ENCODE measurements around the gene C1orf210.
A peak's percentile ranks its signal among the peaks of the same experiment; 100 is the strongest.

C1orf210 gene

GRCh38 chr1:43277116-43277876 lies 8.1 kb downstream of the C1orf210 start:
- no peaks in the 10 kb centered on the region for H3K36me3 ChIP-seq (ENCODE audit: control insufficient read depth in 1 of 2, insufficient read depth in 2 of 2, low read length in 2 of 2)
- no peaks in the 10 kb centered on the region for H3K4me1 ChIP-seq (ENCODE audit: control insufficient read depth in 1 of 2, insufficient read depth in 2 of 2, low read length in 2 of 2)
- H3K4me3 ChIP-seq (ENCODE audit: low read depth in 1 of 2, low read length in 2 of 2), result no peak overlapping the region
- H3K27ac ChIP-seq (ENCODE audit: low read length), result no peak overlapping the region
- H3K27me3 ChIP-seq (ENCODE audit: low read depth, low read length), result no peaks in the 10 kb centered on the region
- no peaks in the 10 kb centered on the region for H3K9me3 ChIP-seq (ENCODE audit: control insufficient read depth in 1 of 2, low read length in 2 of 2)

DNA sequence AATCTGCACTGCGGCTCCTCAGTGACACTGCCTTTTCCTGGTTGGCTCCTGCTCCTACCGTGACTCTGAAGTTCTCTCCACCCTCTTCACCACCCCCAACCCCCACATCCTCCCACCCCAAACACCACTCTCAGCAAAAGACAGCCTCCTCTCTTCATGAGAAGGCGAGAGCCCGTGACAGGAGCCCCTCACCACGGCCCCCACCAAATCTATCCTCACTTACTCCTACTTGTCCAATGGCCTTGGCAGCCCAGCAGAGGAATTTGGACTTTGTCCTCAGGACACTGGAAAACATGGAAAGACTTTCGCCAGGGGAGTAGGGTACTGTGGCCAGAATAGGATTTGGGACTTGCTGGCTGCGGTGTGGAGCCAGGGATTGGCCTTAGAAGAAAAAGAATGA lies 8.7 kb downstream of the C1orf210 start:
- no peaks in the 10 kb centered on the region for H3K27me3 ChIP-seq (ENCODE audit: low read depth, low read length)
- H3K36me3 ChIP-seq (ENCODE audit: control insufficient read depth in 1 of 2, insufficient read depth in 2 of 2, low read length in 2 of 2), result no peaks in the 10 kb centered on the region
- no peak overlapping the region for H3K4me3 ChIP-seq (ENCODE audit: low read depth in 1 of 2, low read length in 2 of 2)
- H3K4me1 ChIP-seq (ENCODE audit: control insufficient read depth in 1 of 2, insufficient read depth in 2 of 2, low read length in 2 of 2), result no peaks in the 10 kb centered on the region
- no peak overlapping the region for H3K27ac ChIP-seq (ENCODE audit: low read length)
- H3K9me3 ChIP-seq (ENCODE audit: control insufficient read depth in 1 of 2, low read length in 2 of 2), result no peaks in the 10 kb centered on the region

DNA sequence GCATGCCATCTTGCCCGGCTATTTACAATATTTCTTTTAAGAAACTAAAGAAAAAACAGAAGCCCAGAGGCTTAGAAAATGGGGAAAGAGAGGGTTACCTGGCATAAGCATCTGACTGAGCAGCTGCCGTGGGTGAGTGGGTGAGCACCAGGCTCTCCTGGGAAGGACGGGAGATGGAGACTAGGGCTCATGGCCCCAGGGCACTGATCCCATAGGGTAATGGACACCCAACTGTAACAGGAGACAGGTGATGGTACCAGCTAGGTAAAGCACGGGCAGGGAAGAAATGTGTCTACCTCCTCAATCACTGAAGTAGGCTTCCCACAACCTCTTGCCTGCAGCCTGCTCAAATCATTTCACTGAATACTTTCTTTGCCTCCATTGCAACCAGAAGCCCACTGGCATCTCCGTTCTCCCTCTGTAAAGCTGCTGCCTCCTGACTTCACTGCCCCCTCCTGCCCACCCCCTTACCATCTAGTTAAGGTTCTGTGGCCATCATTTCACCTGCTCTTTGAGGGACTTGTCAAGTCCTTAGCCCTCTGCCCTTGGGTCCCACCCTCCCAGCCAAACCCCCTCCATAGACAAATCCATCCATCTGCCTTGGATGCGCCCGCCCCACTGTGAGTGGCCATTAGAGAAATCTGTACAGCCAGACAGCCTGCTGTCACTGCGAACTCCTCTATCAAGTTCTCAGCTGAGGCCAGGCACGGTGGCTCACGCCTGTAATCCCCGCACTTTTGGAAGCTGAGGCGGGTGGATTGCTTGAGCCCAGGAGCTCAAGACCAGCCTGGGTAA lies 9.4 kb downstream of the C1orf210 start:
- no peaks in the 10 kb centered on the region for H3K27me3 ChIP-seq (ENCODE audit: low read depth, low read length)
- H3K4me1 ChIP-seq (ENCODE audit: control insufficient read depth in 1 of 2, insufficient read depth in 2 of 2, low read length in 2 of 2), result no peaks in the 10 kb centered on the region
- H3K36me3 ChIP-seq (ENCODE audit: control insufficient read depth in 1 of 2, insufficient read depth in 2 of 2, low read length in 2 of 2), result no peaks in the 10 kb centered on the region
- no peaks in the 10 kb centered on the region for H3K9me3 ChIP-seq (ENCODE audit: control insufficient read depth in 1 of 2, low read length in 2 of 2)
- H3K27ac ChIP-seq (ENCODE audit: low read length), result no peak overlapping the region
- H3K4me3 ChIP-seq (ENCODE audit: low read depth in 1 of 2, low read length in 2 of 2), result no peak overlapping the region

DNA sequence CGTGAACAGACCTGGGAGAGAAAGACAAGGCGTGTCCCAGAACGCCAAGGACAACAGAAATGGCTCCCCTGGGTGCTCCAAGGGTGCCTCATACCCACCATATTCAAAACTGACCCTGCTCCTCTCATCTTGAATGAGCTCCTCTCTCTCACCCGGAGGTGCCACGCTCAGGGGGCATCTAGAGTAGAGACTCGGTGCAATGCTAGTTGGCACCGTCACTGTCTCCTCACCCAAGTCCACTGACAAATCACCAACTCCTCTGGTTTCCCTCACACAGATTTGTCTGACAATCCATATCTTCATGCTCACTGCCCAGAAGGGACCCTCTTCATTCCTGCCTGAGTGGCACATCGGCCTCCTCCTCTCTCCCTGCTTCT lies 10.6 kb downstream of the C1orf210 start:
- Histone ChIP-seq H3K9me3 (ENCODE audit: control insufficient read depth in 1 of 2, low read length in 2 of 2) (no peaks in the 10 kb centered on the region), H3K4me3 (ENCODE audit: low read depth in 1 of 2, low read length in 2 of 2) (no peak overlapping the region), H3K27ac (ENCODE audit: low read length) (no peak overlapping the region), H3K27me3 (ENCODE audit: low read depth, low read length) (no peaks in the 10 kb centered on the region), H3K36me3 (ENCODE audit: control insufficient read depth in 1 of 2, insufficient read depth in 2 of 2, low read length in 2 of 2) (no peaks in the 10 kb centered on the region), H3K4me1 (ENCODE audit: control insufficient read depth in 1 of 2, insufficient read depth in 2 of 2, low read length in 2 of 2) (peaks cover 0 to 6% of the 10 kb centered on the region in 2 donors)

DNA sequence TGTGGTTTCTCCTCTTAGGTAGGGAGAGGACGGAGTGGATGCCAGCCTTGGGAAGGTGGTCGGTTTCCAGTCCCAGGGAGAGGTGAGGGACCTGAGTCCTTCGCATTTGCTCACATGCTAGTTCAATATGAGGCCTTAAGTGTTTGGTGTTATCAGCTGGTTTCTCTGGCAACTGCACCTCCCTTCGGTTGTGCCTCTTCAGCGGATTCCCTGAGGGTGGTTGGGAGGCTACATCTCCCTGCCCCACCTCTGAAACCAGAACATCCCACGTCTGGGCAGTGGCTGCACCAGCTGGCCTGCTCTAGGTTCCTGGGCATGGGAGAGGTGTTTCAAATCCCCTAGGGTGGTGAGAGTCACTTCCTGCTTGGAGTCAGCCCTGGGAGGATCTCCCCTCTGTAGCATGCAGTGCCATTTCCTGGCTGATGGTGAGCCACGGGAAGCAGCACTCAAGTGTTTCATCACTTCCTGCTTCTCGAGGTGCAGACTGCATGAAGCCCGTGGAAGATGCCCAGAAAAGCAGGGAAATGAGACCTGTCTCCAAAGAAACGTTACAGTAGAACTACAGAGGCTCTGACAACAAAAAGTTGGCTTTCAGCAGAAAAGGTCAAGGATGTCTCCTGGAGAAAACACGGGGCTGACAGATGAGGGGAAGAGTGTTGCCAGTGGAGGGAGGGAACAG lies 11.1 kb downstream of the C1orf210 start:
- no peaks in the 10 kb centered on the region for H3K9me3 ChIP-seq (ENCODE audit: control insufficient read depth in 1 of 2, low read length in 2 of 2)
- no peaks in the 10 kb centered on the region for H3K27me3 ChIP-seq (ENCODE audit: low read depth, low read length)
- no peak overlapping the region for H3K27ac ChIP-seq (ENCODE audit: low read length)
- no peaks in the 10 kb centered on the region for H3K36me3 ChIP-seq (ENCODE audit: control insufficient read depth in 1 of 2, insufficient read depth in 2 of 2, low read length in 2 of 2)
- no peak overlapping the region for H3K4me3 ChIP-seq (ENCODE audit: low read depth in 1 of 2, low read length in 2 of 2)
- H3K4me1 ChIP-seq (ENCODE audit: control insufficient read depth in 1 of 2, insufficient read depth in 2 of 2, low read length in 2 of 2), result peaks cover 0 to 6% of the 10 kb centered on the region in 2 donors

DNA sequence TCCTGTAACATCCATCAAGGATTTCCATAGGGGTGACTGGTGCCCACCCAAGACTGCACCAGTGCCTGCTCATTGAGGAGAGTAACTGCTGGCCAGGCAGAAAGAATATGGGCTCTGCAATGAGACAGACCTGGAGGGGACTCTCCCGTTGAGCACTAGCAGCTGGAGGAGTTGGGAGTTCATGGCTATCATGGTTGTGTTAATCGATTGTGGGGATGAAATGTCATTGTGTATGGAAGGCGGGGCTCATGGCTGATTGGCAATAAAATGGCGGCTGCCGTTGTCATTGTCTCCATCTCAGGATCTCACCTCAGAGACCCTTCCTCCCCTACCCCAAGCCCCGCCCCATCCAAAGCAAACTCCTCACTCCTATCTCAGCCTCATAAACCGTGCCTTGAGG lies 11.7 kb downstream of the C1orf210 start:
- no peaks in the 10 kb centered on the region for H3K36me3 ChIP-seq (ENCODE audit: control insufficient read depth in 1 of 2, insufficient read depth in 2 of 2, low read length in 2 of 2)
- no peaks in the 10 kb centered on the region for H3K27me3 ChIP-seq (ENCODE audit: low read depth, low read length)
- no peaks in the 10 kb centered on the region for H3K9me3 ChIP-seq (ENCODE audit: control insufficient read depth in 1 of 2, low read length in 2 of 2)
- H3K4me3 ChIP-seq (ENCODE audit: low read depth in 1 of 2, low read length in 2 of 2), result no peak overlapping the region
- peaks cover 0 to 6% of the 10 kb centered on the region in 2 donors for H3K4me1 ChIP-seq (ENCODE audit: control insufficient read depth in 1 of 2, insufficient read depth in 2 of 2, low read length in 2 of 2)
- no peak overlapping the region for H3K27ac ChIP-seq (ENCODE audit: low read length)

- no peak overlapping the region for H3K4me3 ChIP-seq (ENCODE audit: low read depth in 1 of 2, low read length in 2 of 2)
- H3K27me3 ChIP-seq (ENCODE audit: low read depth, low read length), result no peaks in the 10 kb centered on the region
- H3K4me1 ChIP-seq (ENCODE audit: control insufficient read depth in 1 of 2, insufficient read depth in 2 of 2, low read length in 2 of 2), result peaks cover 0 to 6% of the 10 kb centered on the region in 2 donors
- H3K9me3 ChIP-seq (ENCODE audit: control insufficient read depth in 1 of 2, low read length in 2 of 2), result no peaks in the 10 kb centered on the region
- H3K27ac ChIP-seq (ENCODE audit: low read length), result no peak overlapping the region
- no peaks in the 10 kb centered on the region for H3K36me3 ChIP-seq (ENCODE audit: control insufficient read depth in 1 of 2, insufficient read depth in 2 of 2, low read length in 2 of 2)
These were observed 12.5 kb downstream of the C1orf210 start for GRCh38 chr1:43272576-43273571.

GRCh38 chr1:43272161-43272560 lies 13.2 kb downstream of the C1orf210 start:
- no peak overlapping the region for H3K27ac ChIP-seq (ENCODE audit: low read length)
- no peak overlapping the region for H3K4me3 ChIP-seq (ENCODE audit: low read depth in 1 of 2, low read length in 2 of 2)
- H3K9me3 ChIP-seq (ENCODE audit: control insufficient read depth in 1 of 2, low read length in 2 of 2), result no peaks in the 10 kb centered on the region
- peaks cover 0 to 6% of the 10 kb centered on the region in 2 donors for H3K4me1 ChIP-seq (ENCODE audit: control insufficient read depth in 1 of 2, insufficient read depth in 2 of 2, low read length in 2 of 2)
- H3K27me3 ChIP-seq (ENCODE audit: low read depth, low read length), result no peaks in the 10 kb centered on the region
- no peaks in the 10 kb centered on the region for H3K36me3 ChIP-seq (ENCODE audit: control insufficient read depth in 1 of 2, insufficient read depth in 2 of 2, low read length in 2 of 2)

DNA sequence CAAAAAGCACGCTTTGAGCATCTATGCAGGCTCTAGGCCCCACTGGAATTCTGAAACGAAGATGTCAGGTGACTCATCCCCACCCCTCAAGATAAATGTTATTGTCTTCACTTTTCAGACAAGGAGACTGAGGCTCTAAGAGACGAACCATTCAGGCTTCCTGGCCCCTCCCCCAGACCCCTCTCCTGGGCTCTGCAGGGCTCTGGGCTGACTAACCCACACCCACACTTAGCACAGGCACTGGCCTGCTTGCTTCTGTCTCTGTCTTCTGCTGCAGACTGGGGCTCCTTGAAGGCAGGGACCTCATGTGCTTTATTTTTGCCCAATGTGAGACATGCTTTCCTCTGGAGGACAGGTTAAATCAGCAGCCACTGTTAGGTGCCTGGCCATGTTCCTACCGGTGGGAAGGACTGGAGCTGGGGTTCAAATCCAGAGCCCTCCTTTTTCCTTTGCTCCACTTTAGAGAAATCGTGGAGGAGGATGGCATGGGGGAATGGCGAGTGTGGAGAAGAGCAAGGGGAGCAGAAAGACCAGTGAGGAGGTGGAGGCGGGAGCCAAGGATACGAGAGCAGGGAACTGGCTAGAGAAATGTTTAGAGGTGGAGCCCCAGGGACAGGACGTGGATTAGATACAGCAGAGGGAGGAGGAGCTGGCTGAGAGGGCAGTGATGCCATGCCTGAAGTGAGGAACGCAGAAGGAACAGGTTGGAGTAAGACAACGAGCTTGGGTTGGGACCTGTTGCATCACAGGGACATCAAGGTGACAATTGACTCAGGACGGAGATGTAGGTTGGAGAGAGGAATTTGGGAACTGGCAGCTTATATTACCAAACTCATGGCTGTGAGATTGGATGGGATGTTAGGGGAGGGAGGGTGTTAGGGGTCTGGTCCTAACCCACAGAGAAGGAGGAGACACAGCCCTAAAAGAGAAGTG lies 13.9 kb downstream of the C1orf210 start:
- Histone ChIP-seq H3K4me1 (ENCODE audit: control insufficient read depth in 1 of 2, insufficient read depth in 2 of 2, low read length in 2 of 2) (peaks cover 0 to 6% of the 10 kb centered on the region in 2 donors), H3K9me3 (ENCODE audit: control insufficient read depth in 1 of 2, low read length in 2 of 2) (no peaks in the 10 kb centered on the region), H3K4me3 (ENCODE audit: low read depth in 1 of 2, low read length in 2 of 2) (peak overlapping the region in 1 of 2 donors; percentile 23), H3K27me3 (ENCODE audit: low read depth, low read length) (no peaks in the 10 kb centered on the region), H3K36me3 (ENCODE audit: control insufficient read depth in 1 of 2, insufficient read depth in 2 of 2, low read length in 2 of 2) (no peaks in the 10 kb centered on the region), H3K27ac (ENCODE audit: low read length) (peak overlapping the region; percentile 29)

All from muscle layer of duodenum (tissue), 2 donors.